HG02678 (cell line): ENCODE data around the gene LBHD1.
"Not testable (repeated sequence)": the region's sequence is repeated elsewhere in the genome, so short reads cannot be mapped to it uniquely, and the experiment has no call there.

Source experiments
- ATAC-seq: cut with Tn5 transposase; IDR thresholded peaks from one replicate; pipeline ENCODE4 v1.9.1; 2021; ENCODE audit warnings: mild to moderate bottlenecking, moderate library complexity; ENCODE audit not compliant: unreplicated experiment

The LBHD1 gene

DNA sequence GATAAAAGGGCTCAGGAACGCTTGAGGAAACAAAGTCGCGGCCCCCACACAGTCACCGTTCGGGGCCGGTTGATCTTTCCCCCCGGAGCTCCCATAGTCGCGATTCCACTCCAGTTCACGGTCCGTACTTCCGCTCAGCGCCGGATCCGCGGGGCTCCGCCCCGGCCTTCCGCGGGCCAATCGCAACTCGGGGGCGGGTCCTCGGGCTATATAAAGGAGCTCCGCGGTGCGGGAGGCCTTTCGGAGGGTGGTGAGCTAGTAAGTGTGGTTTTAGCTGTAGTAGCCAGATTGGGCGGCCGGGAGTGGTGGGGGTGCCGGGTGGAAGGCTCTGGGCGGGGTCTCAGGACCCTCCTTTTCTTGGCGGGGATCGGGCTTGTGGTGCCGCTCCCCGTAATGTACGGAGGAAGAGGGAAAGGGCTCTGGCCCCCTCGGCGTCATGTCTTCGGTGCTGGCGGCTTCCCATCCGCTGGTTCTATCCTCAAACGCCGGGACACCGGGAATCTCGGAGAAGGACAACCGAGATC lies 6.9 kb downstream of the LBHD1 start, which contains the start of the genes C11orf98 and CSKMT:
C11orf98 (minus strand) TSS at position 136 of the 524 bp plus-strand sequence; CDS start at position 95, 41 bp downstream.
CSKMT (plus strand) TSS at position 238 of the 524 bp plus-strand sequence. CDS start 568 bp downstream, outside the sequence.
- peak; percentile 89 for ATAC-seq

DNA sequence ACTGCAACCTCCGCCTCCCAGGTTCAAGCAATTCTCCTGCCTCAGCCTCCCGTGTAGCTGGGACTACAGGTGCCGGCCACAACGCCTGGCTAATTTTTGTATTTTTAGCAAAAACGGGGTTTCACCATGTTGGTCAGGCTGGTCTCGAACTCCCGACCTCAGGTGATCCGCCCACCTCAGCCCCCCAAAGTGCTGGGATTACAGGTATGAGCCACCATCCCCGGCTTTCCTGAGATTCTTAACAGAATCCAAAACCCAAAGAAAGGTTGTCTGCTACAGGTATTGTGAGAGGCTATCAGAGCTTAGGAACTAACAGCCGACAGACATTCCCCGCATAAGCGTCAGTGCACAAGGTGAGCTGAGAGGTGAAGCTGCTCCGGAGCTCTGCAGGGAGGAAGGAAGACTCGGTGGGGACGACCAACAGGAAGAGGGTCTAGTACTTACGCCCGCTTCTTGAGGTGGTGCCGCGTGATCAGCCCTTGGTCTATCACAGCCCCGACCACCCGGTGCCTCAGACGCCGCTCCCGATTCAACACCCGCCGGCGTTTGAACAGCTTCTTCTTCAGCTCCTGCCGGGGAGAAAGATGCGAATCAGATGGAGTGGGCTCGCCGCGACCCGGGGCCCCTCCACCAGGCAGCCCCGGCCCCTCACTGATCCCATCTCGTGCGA lies 7.5 kb downstream of the LBHD1 start:
- ATAC-seq, result peak; percentile 33

GRCh38 chr11:62656796-62657429 lies 15.2 kb downstream of the LBHD1 start:
- no peak for ATAC-seq

DNA sequence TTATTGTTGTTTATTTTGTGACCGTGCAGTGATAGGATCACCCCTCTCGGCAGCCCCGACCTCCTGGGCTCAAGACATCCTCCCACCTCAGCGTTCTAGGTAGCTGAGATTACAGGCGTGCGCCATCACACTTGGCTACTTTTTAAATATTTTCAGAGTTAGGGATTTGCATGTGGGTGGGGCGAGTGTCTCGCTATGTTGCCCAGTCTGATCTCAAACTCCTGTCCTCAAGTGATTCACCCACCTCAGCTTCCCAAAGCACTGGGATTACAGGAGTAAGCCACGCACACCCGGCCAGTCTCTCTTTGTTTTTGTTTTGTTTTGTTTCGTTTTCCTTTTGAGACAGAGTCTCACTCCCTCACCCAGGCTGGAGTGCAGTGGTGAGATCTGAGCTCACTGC lies 17.8 kb downstream of the LBHD1 start:
- ATAC-seq, result no peak

- peak; percentile 6 for ATAC-seq
Observed at GRCh38 chr11:62652161-62653006, 19.7 kb downstream of the LBHD1 start.

GRCh38 chr11:62650283-62650682 lies 21.8 kb downstream of the LBHD1 start:
- ATAC-seq, result not testable (repeated sequence)

GRCh38 chr11:62649486-62649885 lies 22.6 kb downstream of the LBHD1 start:
- ATAC-seq, result no peak

- ATAC-seq, result no peak
Observed at GRCh38 chr11:62648967-62649364, 23.1 kb downstream of the LBHD1 start.

DNA sequence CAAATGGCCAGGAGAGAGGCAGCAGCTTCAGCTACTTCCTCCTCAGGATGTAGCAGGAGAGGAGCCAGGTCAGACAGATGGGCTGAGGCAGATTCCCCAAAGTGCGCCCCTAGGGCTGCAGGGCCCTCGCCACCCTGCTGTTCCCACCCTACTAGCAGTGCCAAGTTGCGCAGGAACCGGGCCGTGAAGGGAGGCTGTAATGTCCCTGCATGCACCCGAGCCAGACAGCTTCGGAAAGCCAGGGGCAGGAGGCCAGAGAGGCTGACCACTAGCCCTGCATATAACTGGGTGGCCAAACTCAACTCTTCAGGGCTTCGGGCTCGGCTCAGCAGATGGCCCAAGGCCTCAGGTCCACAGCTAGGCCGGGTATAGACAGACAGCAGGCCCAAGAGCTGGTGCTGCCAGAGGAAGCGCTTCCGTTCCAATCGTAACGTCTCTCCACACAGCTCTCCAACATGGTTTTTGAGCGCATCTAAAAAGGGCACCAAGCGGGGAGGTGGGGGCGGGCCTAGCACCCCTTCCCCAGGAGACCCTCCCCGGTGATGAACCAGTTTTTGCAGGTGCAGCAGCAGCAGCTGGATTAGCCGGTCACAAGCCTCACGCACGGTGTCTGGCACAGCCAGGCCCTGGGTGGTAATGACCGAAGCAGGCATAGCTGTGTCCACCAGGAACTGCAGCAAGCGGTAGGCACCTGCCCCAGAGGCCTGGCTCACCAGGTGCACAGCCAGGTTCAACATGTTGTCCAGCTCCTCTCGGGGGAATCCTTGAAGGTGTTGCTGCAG lies 23.7 kb downstream of the LBHD1 start:
- no peak for ATAC-seq

GRCh38 chr11:62647609-62648005 lies 24.5 kb downstream of the LBHD1 start:
- ATAC-seq, result no peak

DNA sequence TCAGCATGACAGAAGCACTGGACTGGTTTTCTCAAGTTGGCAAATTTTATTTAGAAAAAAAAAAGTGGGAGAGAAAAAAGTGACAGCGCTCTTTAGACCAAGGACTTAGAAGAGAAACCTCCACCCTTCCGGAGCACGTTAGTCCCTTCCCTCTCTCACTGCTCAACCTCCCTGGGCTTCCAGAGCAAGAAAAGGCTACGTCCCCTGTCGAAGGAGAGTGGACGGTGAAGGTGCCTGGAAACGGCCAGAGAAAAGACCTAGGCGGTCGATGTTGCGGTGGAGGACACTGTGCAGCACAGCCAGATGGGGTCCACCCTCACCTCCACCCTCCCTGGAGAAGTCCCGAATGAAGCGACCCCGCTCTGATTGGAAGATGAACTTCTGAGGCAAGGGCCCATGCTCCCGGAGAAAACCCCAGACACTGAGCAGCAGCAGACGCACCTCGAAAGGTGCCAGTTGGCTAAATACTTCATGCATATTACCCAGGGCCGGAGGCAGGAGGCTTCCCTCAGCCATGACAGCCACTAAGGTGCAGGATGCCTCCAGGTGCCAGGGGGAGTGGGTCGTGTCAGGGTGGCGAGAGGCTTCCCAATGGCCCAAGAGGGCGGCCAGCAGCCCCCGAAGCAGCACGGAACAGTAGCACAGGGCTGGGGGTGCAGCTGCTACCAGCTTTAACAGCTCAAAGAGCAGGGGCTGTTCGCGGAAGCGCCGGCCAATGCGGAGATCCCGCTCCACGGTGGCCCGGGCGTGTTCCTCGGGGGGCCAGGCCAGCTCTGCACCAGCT lies 25.1 kb downstream of the LBHD1 start:
- ATAC-seq, result no peak

- ATAC-seq, result peak; percentile 96
Observed at GRCh38 chr11:62645946-62646824, 25.9 kb downstream of the LBHD1 start, which contains the start of gene GANAB. GANAB (minus strand) TSS chr11:62646613; CDS start chr11:62646599, 14 bp downstream.

GRCh38 chr11:62645671-62645945 lies 26.5 kb downstream of the LBHD1 start:
- ATAC-seq, result no peak

DNA sequence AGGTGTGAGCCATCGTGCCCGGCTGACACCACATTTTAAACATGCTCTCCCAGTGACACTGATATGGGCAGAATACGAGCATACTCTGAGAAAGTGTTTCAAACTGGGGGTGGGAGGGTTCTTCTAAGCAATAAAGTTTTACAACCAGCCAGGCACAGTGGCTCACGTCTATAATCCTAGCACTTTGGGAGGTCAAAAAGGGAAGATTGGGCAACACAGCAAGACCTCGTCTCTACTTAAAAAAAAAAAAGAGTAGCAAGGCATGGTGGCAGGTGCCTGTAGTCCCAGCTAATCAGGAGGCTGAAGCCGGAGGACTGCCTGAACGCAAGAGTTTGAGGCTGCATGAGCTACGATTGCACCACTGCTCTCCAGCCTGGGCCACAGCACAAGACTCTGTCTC lies 27.8 kb downstream of the LBHD1 start:
- no peak for ATAC-seq

GRCh38 chr11:62632492-62632891 lies 39.6 kb downstream of the LBHD1 start:
- no peak for ATAC-seq

GRCh38 chr11:62627713-62628112 lies 44.4 kb downstream of the LBHD1 start:
- no peak for ATAC-seq

DNA sequence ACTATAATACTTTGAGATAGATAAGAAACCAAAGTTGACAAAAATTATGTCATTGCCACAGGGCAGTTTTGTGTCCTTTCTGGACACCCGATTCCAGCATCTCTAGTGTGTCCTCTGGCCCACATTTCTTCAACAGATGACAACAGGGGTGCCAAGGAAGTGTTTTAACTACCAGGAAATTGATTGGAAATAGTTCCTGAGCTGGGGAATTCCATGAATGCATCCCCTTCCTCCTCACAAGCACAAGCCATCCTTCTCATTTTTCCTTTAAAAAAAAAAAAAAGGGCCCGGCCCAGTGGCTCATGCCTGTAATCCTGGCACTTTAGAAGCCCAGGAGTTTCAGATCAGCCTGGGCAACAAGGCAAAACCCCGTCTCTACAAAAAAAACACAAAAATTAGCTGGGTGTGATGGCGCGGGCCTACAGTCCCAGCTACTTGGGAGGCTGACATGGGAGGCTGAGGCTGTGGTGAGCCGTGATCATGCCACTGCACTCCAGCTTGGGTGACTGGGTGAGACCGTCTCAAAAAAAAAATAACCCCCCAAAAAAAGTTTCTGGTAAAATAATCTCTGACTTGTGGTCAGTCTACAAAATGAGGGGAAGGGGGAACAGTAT lies 49.5 kb downstream of the LBHD1 start:
- no peak for ATAC-seq
